HEK293 (cell line): ENCODE results near the gene SLCO4A1.

Experiments
- CTCF ChIA-PET: fragments of 350-600 bp; formaldehyde crosslinking; extraction: SDS; loops from one replicate; lab custom pipeline; 2021; ENCODE audit warnings: antibody characterized with exemption; lab: Yijun Ruan, JAX
- POLR2A ChIA-PET: fragments of 300-600 bp; formaldehyde crosslinking; extraction: SDS; loops from one replicate; lab custom pipeline; 2020; ENCODE audit warnings: antibody characterized with exemption, inconsistent platforms; lab: Yijun Ruan, JAX
- H3K27ac ChIP-seq: fragments of 200-500 bp; sonication (Bioruptor generic); 2 replicates; pipeline ENCODE4 v1.5.1; 2014; ENCODE audit warnings: low read depth, low read length, control low read depth, inconsistent platforms; ENCODE audit errors: extremely low read depth
- H3K36me3 ChIP-seq, 2 experiments: fragments of 200-500 bp in 1 of 2; sonication (Bioruptor generic) in 1 of 2; 1 replicate in 1 of 2; 2 replicates in 1 of 2; pipeline ENCODE4 v1.5.1; 2014 to 2017; ENCODE audit warnings: inconsistent platforms in 2 of 2, low read length in 2 of 2; ENCODE audit not compliant: control insufficient read depth in 2 of 2, insufficient read depth in 1 of 2
- H3K4me1 ChIP-seq: fragments of 200-500 bp; sonication (Bioruptor generic); 2 replicates; pipeline ENCODE4 v1.5.1; 2014; ENCODE audit warnings: mild to moderate bottlenecking, low read length, inconsistent platforms; ENCODE audit not compliant: control insufficient read depth, insufficient read depth
- H3K4me3 ChIP-seq: 2 replicates; pipeline ENCODE4 v1.5.1; 2011; ENCODE audit warnings: low read depth, mild to moderate bottlenecking, control low read depth, low read length, moderate library complexity
- H3K9me3 ChIP-seq: fragments of 200-500 bp; sonication (Bioruptor generic); 2 replicates; pipeline ENCODE4 v1.5.1; 2014; ENCODE audit warnings: low read depth, low read length, inconsistent platforms; ENCODE audit not compliant: control insufficient read depth, insufficient read depth
- GLIS1 ChIP-seq: fragments of 450-650 bp; formaldehyde crosslinking; IDR thresholded peaks from 2 replicates; pipeline ENCODE4 v1.5.1; 2016; ENCODE audit warnings: missing biosample characterization, missing genetic modification characterization
- KLF7 ChIP-seq: fragments of 450-650 bp; formaldehyde crosslinking; IDR thresholded peaks from 2 replicates; pipeline ENCODE4 v1.5.1; 2016; ENCODE audit warnings: missing biosample characterization, missing genetic modification characterization, borderline replicate concordance
- OSR2 ChIP-seq: fragments of 450-650 bp; formaldehyde crosslinking; IDR thresholded peaks from 2 replicates; pipeline ENCODE4 v1.5.1; 2016; ENCODE audit warnings: missing biosample characterization, missing genetic modification characterization
- ZBTB17 ChIP-seq: fragments of 450-650 bp; formaldehyde crosslinking; IDR thresholded peaks from 2 replicates; pipeline ENCODE4 v1.5.1; 2016; ENCODE audit warnings: missing biosample characterization, missing genetic modification characterization
- ZBTB8A ChIP-seq: fragments of 450-650 bp; formaldehyde crosslinking; IDR thresholded peaks from 2 replicates; pipeline ENCODE4 v1.5.1; 2016; ENCODE audit warnings: missing biosample characterization, missing genetic modification characterization
- ZEB2 ChIP-seq: fragments of 450-650 bp; formaldehyde crosslinking; IDR thresholded peaks from 2 replicates; pipeline ENCODE4 v1.5.1; 2016; ENCODE audit warnings: missing biosample characterization, missing genetic modification characterization
- ZNF155 ChIP-seq: fragments of 450-650 bp; formaldehyde crosslinking; IDR thresholded peaks from 2 replicates; pipeline ENCODE4 v1.5.1; 2016; ENCODE audit warnings: missing biosample characterization, missing genetic modification characterization
- ZNF169 ChIP-seq: fragments of 450-650 bp; formaldehyde crosslinking; IDR thresholded peaks from 2 replicates; pipeline ENCODE4 v1.5.1; 2016; ENCODE audit warnings: missing biosample characterization, missing genetic modification characterization
- ZNF18 ChIP-seq: fragments of 450-650 bp; formaldehyde crosslinking; IDR thresholded peaks from 2 replicates; pipeline ENCODE4 v1.5.1; 2016; ENCODE audit warnings: missing biosample characterization, missing genetic modification characterization
- ZNF19 ChIP-seq: fragments of 450-650 bp; formaldehyde crosslinking; IDR thresholded peaks from 2 replicates; pipeline ENCODE4; 2016; ENCODE audit warnings: missing biosample characterization, missing genetic modification characterization, low read depth
- ZNF221 ChIP-seq: fragments of 450-650 bp; formaldehyde crosslinking; IDR thresholded peaks from 2 replicates; pipeline ENCODE4 v1.5.1; 2017; ENCODE audit warnings: missing biosample characterization, missing genetic modification characterization, borderline replicate concordance
- ZNF394 ChIP-seq: fragments of 450-650 bp; formaldehyde crosslinking; IDR thresholded peaks from 2 replicates; pipeline ENCODE4 v1.5.1; 2016; ENCODE audit warnings: missing biosample characterization, missing genetic modification characterization, mild to moderate bottlenecking, moderate library complexity, borderline replicate concordance
- ZNF529 ChIP-seq: fragments of 450-650 bp; formaldehyde crosslinking; IDR thresholded peaks from 2 replicates; pipeline ENCODE4 v1.5.1; 2017; ENCODE audit warnings: missing genetic modification characterization, missing biosample characterization; ENCODE audit not compliant: insufficient replicate concordance
- ZNF549 ChIP-seq: fragments of 450-650 bp; IDR thresholded peaks from 2 replicates; pipeline ENCODE4 v1.5.1; 2018; ENCODE audit warnings: missing biosample characterization, missing genetic modification characterization, mild to moderate bottlenecking, inconsistent platforms, moderate library complexity
- ZNF561 ChIP-seq: fragments of 450-650 bp; IDR thresholded peaks from 2 replicates; pipeline ENCODE4 v1.5.1; 2018; ENCODE audit warnings: missing biosample characterization, missing genetic modification characterization, borderline replicate concordance
- ZNF654 ChIP-seq: fragments of 450-650 bp; formaldehyde crosslinking; IDR thresholded peaks from 2 replicates; pipeline ENCODE4 v1.5.1; 2016; ENCODE audit warnings: low read depth, missing biosample characterization, missing genetic modification characterization
- ZNF76 ChIP-seq: fragments of 450-650 bp; formaldehyde crosslinking; IDR thresholded peaks from 2 replicates; pipeline ENCODE4; 2016; ENCODE audit warnings: low read depth, missing biosample characterization, missing genetic modification characterization, borderline replicate concordance
- ZNF785 ChIP-seq: fragments of 450-650 bp; formaldehyde crosslinking; IDR thresholded peaks from 2 replicates; pipeline ENCODE4 v1.5.1; 2016; ENCODE audit warnings: missing biosample characterization, missing genetic modification characterization

SLCO4A1 gene

DNA sequence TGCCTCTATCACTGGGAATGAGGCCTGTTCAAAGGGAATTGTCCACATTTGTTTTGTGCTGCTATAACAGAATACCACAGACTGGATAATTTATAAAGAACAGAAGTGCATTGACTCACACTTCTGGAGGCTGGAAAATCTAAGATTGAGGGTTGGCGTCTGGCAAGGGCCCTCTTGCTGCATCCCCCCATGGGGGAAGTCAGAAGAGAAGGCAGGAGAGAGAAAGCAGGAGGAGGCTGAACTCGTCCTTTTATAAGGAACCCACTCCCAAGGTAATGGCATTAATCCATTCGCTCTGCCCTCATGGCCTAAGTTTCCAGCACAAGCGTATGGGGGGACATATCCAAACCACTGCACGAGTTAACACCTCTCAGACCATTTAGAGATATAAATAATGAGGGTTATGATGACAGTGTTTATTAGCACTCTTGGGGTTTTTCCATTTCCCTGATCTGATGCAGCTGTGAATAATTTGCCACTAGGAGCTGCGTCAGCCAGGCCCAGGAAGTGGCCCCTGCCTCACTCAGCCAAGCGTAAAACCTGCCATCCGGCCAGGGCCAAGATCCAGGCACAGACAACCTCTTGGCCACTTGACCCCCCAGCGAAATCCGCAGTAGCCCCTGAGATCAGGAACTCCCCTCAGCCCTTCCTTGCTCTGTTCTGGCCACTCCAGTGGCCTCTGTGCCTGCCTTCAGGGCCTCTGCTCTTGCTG, 14.2 kb upstream of the SLCO4A1 start (continued):
- TF ChIP-seq ZNF18, result no peak
- no peak for TF ChIP-seq ZEB2
- TF ChIP-seq OSR2 (tag by site-specific recombination), result no peak
- TF ChIP-seq ZNF529 (tag by site-specific recombination), result no peak
- no peak for TF ChIP-seq ZNF76 (tag by site-specific recombination)
- TF ChIP-seq ZNF169 (tag by site-specific recombination), result no peak
- TF ChIP-seq ZNF561, result no peak
- no peak for TF ChIP-seq ZNF155 (tag by site-specific recombination)
- no peak for TF ChIP-seq ZNF549 (tag by site-specific recombination)
- no peak for TF ChIP-seq ZNF221 (tag by site-specific recombination)
- TF ChIP-seq KLF7 (tag by site-specific recombination), result no peak
- TF ChIP-seq ZNF785, result no peak
- no peak for TF ChIP-seq ZNF654 (tag by site-specific recombination)

DNA sequence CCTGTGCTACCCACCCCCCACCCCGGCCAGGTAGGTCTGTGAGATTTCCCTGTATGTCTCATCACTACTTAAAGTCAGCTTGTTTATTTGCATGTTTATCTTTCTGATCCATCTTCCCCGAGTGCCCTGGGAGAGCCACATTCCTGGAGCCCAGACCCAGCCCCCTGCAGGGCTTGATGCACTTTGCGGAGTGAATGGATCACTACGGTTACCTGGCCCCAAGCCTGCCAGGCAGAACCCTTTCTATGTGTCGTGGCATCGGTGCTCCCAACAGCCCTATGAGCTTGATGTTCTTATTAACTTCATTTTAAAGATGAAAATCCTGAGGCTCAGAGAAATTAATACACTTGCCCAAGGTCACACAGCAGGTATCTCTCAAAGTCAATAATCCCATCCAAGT, 13.6 kb upstream of the SLCO4A1 start:
- ChIA-PET POLR2A (no interaction called here), CTCF (interaction anchor here (0.7 to 5.2 kb wide), 2 partner anchors 12 to 66 kb away, joined by 3 to 18 read pairs; no protein-coding TSS in a partner anchor)
- no peaks in the 10 kb centered on the region for H3K9me3 ChIP-seq
- H3K27ac ChIP-seq, result no peak overlapping the region
- H3K4me3 ChIP-seq, result no peak overlapping the region
- H3K4me1 ChIP-seq, result peaks cover 4% of the 10 kb centered on the region
- peak; percentile 84 for TF ChIP-seq GLIS1 (tag by site-specific recombination)
- TF ChIP-seq ZBTB17 (tag by site-specific recombination), result peak; percentile 27; the same call in 1 of the 2 replicates
- TF ChIP-seq ZNF19 (tag by site-specific recombination), result no peak
- H3K36me3 ChIP-seq, result no peaks in the 10 kb centered on the region

DNA sequence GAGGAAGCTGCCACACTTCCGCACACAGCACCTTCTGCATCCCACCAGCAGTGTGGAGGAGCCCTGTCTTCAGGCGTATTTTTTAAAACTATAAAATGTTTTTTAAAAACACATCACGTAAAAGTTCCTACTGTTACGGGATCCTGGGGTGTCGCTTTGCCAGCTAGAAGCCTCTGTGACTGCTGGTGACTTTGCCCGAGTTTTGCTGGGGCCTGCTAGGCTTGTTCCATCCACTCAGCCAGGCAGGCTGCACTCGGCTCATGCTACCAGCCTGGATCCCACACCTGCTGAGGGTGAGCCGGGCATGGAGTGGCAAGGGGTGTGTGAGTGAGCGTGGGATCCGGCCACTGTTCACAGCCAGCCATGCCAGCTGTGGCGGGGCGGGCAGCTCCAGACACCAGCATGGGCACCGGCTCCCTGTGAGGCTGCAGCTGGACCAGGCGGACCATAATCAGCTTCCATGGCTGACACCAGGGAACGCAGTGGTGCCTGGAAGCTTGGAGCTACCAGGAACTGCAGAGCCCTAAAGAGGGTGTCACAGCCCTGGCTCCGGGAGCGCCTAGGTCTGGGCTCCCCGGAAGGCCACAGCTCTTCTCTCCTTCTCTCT, 12.3 kb upstream of the SLCO4A1 start:
- ChIA-PET POLR2A (no interaction called here), CTCF (interaction anchor here (5.2 kb wide), 1 partner anchor 13 kb away, joined by 18 read pairs; no protein-coding TSS in a partner anchor)
- Histone ChIP-seq H3K27ac (no peak overlapping the region), H3K9me3 (no peaks in the 10 kb centered on the region), H3K36me3 (no peaks in the 10 kb centered on the region), H3K4me3 (no peak overlapping the region), H3K4me1 (no peaks in the 10 kb centered on the region)
- TF ChIP-seq ZNF394, result no peak
- peak; percentile 43; the same call in 1 of the 2 replicates for TF ChIP-seq ZBTB8A (tag by site-specific recombination)
